Progenitor cell of endocrine pancreas (in vitro differentiated cells): Measurements from ENCODE around the gene B9D1. TPM values are rescaled to one million over a fixed set of nuclear protein-coding genes. Genes with fewer than 3 reads are reported as not detected.
A peak's percentile ranks its signal among the peaks of the same experiment; 100 is the strongest.

Experiments used
- DNase-seq: peaks from one replicate; pipeline ENCODE4 v3.0.0; 2021; ENCODE audit warnings: low spot score; ENCODE audit not compliant: unreplicated experiment
- H3K27ac Mint-ChIP-seq: 2 replicates; pipeline ENCODE4 v1.8.0; 2021; ENCODE audit warnings: mild to moderate bottlenecking, moderate library complexity, mixed read lengths
- H3K27me3 Mint-ChIP-seq: 2 replicates; pipeline ENCODE4 v1.8.0; 2021; ENCODE audit warnings: mixed read lengths
- H3K36me3 Mint-ChIP-seq: 2 replicates; pipeline ENCODE4 v1.8.0; 2022; ENCODE audit warnings: mixed read lengths; ENCODE audit not compliant: insufficient read depth
- H3K4me1 Mint-ChIP-seq: 2 replicates; pipeline ENCODE4 v1.8.0; 2021; ENCODE audit warnings: low read depth, mixed read lengths
- H3K4me3 Mint-ChIP-seq: 2 replicates; pipeline ENCODE4 v1.8.0; 2021; ENCODE audit warnings: low read depth, mild to moderate bottlenecking, moderate library complexity, mixed read lengths
- H3K9me3 Mint-ChIP-seq: 2 replicates; pipeline ENCODE4 v1.8.0; 2021; ENCODE audit warnings: low read depth, mixed read lengths
- CTCF ChIP-seq: fragments of 200-600 bp; sonication (generic); IDR thresholded peaks from one replicate; pipeline ENCODE4 v1.5.0; 2021; ENCODE audit warnings: antibody characterized with exemption, mild to moderate bottlenecking; ENCODE audit not compliant: unreplicated experiment
- total RNA-seq: library from RNA; stranded (reverse); gene quantifications from 2 replicates; pipeline ENCODE4 v1.2.1, GENCODE V29; 2021

B9D1 gene
- total RNA-seq, 1 donor from 2014 or later, result 27.3 TPM

- Mint-ChIP-seq H3K36me3 (peaks cover 2% of the 10 kb centered on the region), H3K4me3 (no peak overlapping the region), H3K9me3 (no peaks in the 10 kb centered on the region), H3K27ac (peak overlapping the region; percentile 23), H3K27me3 (no peaks in the 10 kb centered on the region), H3K4me1 (peaks cover 7% of the 10 kb centered on the region)
- TF ChIP-seq CTCF, result no peak
- no peak for DNase-seq
Measured at GRCh38 chr17:19313746-19314651, 48.5 kb downstream of the B9D1 start.

GRCh38 chr17:19313066-19313745 lies 49.3 kb downstream of the B9D1 start:
- no peak for TF ChIP-seq CTCF
- H3K9me3 Mint-ChIP-seq, result no peaks in the 10 kb centered on the region
- peaks cover 2% of the 10 kb centered on the region for H3K36me3 Mint-ChIP-seq
- no peak overlapping the region for H3K27ac Mint-ChIP-seq
- no peaks in the 10 kb centered on the region for H3K27me3 Mint-ChIP-seq
- H3K4me1 Mint-ChIP-seq, result peaks cover 8% of the 10 kb centered on the region
- H3K4me3 Mint-ChIP-seq, result no peak overlapping the region
- no peak for DNase-seq

GRCh38 chr17:19312406-19312805 lies 50.1 kb downstream of the B9D1 start:
- peaks cover 2% of the 10 kb centered on the region for H3K36me3 Mint-ChIP-seq
- peaks cover 9% of the 10 kb centered on the region for H3K4me1 Mint-ChIP-seq
- H3K4me3 Mint-ChIP-seq, result no peak overlapping the region
- no peak for TF ChIP-seq CTCF
- H3K27me3 Mint-ChIP-seq, result no peaks in the 10 kb centered on the region
- no peaks in the 10 kb centered on the region for H3K9me3 Mint-ChIP-seq
- peak overlapping the region; percentile 86 for H3K27ac Mint-ChIP-seq
- no peak for DNase-seq

- no peak for DNase-seq
- no peak for TF ChIP-seq CTCF
- peak overlapping the region; percentile 86 for H3K27ac Mint-ChIP-seq
- no peaks in the 10 kb centered on the region for H3K27me3 Mint-ChIP-seq
- H3K4me3 Mint-ChIP-seq, result no peak overlapping the region
- peaks cover 2% of the 10 kb centered on the region for H3K36me3 Mint-ChIP-seq
- H3K9me3 Mint-ChIP-seq, result no peaks in the 10 kb centered on the region
- peaks cover 8% of the 10 kb centered on the region for H3K4me1 Mint-ChIP-seq
Measured at GRCh38 chr17:19311421-19312215, 50.9 kb downstream of the B9D1 start.

GRCh38 chr17:19311016-19311415 lies 51.5 kb downstream of the B9D1 start:
- H3K27me3 Mint-ChIP-seq, result no peaks in the 10 kb centered on the region
- H3K4me3 Mint-ChIP-seq, result no peak overlapping the region
- no peak overlapping the region for H3K27ac Mint-ChIP-seq
- H3K9me3 Mint-ChIP-seq, result no peaks in the 10 kb centered on the region
- H3K36me3 Mint-ChIP-seq, result peaks cover 2% of the 10 kb centered on the region
- TF ChIP-seq CTCF, result no peak
- no peak for DNase-seq
- H3K4me1 Mint-ChIP-seq, result peaks cover 11% of the 10 kb centered on the region
